ENCODE data around the gene IL21R. TPM values are rescaled to one million over a fixed set of nuclear protein-coding genes. Genes with fewer than 3 reads are reported as not detected.
A peak's percentile ranks its signal among the peaks of the same experiment; 100 is the strongest.

IL21R gene
- total and polyA plus RNA-seq, 10 of the 15 experiments (the other 5 are each of a cell fraction or from before 2014, with no cell fraction given) = 5.3 to 138 (median 82.5) TPM

GRCh38 chr16:27389272-27389961 is 12.6 kb upstream of the IL21R start (continued):
- TF ChIP-seq EGR1 (IDR thresholded peaks at IDR 0.05; ENCODE audit: borderline replicate concordance in 1 of 2, low read depth in 2 of 2, low read length in 2 of 2) = no peak
- TF ChIP-seq, protein P1, sequence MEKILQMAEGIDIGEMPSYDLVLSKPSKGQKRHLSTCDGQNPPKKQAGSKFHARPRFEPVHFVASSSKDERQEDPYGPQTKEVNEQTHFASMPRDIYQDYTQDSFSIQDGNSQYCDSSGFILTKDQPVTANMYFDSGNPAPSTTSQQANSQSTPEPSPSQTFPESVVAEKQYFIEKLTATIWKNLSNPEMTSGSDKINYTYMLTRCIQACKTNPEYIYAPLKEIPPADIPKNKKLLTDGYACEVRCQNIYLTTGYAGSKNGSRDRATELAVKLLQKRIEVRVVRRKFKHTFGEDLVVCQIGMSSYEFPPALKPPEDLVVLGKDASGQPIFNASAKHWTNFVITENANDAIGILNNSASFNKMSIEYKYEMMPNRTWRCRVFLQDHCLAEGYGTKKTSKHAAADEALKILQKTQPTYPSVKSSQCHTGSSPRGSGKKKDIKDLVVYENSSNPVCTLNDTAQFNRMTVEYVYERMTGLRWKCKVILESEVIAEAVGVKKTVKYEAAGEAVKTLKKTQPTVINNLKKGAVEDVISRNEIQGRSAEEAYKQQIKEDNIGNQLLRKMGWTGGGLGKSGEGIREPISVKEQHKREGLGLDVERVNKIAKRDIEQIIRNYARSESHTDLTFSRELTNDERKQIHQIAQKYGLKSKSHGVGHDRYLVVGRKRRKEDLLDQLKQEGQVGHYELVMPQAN (conservative IDR thresholded peaks at IDR 0.05) = no peak
- peak; percentile 87; the same call in 1 of the 2 replicates for TF ChIP-seq MEF2A (IDR thresholded peaks at IDR 0.05; ENCODE audit: insufficient read depth, low read depth, low read length)
- TF ChIP-seq CREM (IDR thresholded peaks at IDR 0.05; ENCODE audit: low read depth) = peak; percentile 89
- TF ChIP-seq MTA3 (IDR thresholded peaks at IDR 0.05; ENCODE audit: borderline replicate concordance, low read length) = peak; percentile 93; the same call in 1 of the 2 replicates
- TF ChIP-seq, protein P2, sequence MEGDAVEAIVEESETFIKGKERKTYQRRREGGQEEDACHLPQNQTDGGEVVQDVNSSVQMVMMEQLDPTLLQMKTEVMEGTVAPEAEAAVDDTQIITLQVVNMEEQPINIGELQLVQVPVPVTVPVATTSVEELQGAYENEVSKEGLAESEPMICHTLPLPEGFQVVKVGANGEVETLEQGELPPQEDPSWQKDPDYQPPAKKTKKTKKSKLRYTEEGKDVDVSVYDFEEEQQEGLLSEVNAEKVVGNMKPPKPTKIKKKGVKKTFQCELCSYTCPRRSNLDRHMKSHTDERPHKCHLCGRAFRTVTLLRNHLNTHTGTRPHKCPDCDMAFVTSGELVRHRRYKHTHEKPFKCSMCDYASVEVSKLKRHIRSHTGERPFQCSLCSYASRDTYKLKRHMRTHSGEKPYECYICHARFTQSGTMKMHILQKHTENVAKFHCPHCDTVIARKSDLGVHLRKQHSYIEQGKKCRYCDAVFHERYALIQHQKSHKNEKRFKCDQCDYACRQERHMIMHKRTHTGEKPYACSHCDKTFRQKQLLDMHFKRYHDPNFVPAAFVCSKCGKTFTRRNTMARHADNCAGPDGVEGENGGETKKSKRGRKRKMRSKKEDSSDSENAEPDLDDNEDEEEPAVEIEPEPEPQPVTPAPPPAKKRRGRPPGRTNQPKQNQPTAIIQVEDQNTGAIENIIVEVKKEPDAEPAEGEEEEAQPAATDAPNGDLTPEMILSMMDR (IDR thresholded peaks at IDR 0.05 in 2 of 3, conservative IDR thresholded peaks at IDR 0.05 in 1 of 3; ENCODE audit: control insufficient read depth in 2 of 3, extremely low read depth in 1 of 3, insufficient read depth in 1 of 3, low read depth in 3 of 3, low read length in 3 of 3) = no peak
- peak; percentile 87; the same call in 1 of the 2 replicates for TF ChIP-seq PAX5 (IDR thresholded peaks at IDR 0.05; ENCODE audit: borderline replicate concordance, low read depth, low read length)
- TF ChIP-seq ZBTB40 (IDR thresholded peaks at IDR 0.05; ENCODE audit: borderline replicate concordance) = no peak
- no peak for TF ChIP-seq GABPA (IDR thresholded peaks at IDR 0.05; ENCODE audit: low read depth)
- TF ChIP-seq FOXM1 (IDR thresholded peaks at IDR 0.05; ENCODE audit: low read depth, low read length) = peak; percentile 86; the same call in 1 of the 2 replicates
- TF ChIP-seq POU2F2 (IDR thresholded peaks at IDR 0.05; ENCODE audit: borderline replicate concordance, low read depth, low read length) = peak; percentile 68; the same call in 1 of the 3 replicates
- no peak for TF ChIP-seq ZNF384 (IDR thresholded peaks at IDR 0.05; ENCODE audit: borderline replicate concordance, low read depth, low read length)
- TF ChIP-seq PML (IDR thresholded peaks at IDR 0.05; ENCODE audit: low read length) = no peak
- no peak for TF ChIP-seq PAX8 (IDR thresholded peaks at IDR 0.05)
- peak; percentile 99 for TF ChIP-seq EED (IDR thresholded peaks at IDR 0.05; ENCODE audit: low read depth)
- TF ChIP-seq BRCA1 (IDR thresholded peaks at IDR 0.05; ENCODE audit: low read depth, low read length) = no peak
- TF ChIP-seq RELB (IDR thresholded peaks at IDR 0.05; ENCODE audit: low read depth) = 0 out of 2 replicates have a peak, but pooled peaks have one; percentile 24
- peak in 1 of 2 experiments; percentile 71; a peak in 2 of 4 replicates for TF ChIP-seq ETV6 (conservative IDR thresholded peaks at IDR 0.05 in 1 of 2, IDR thresholded peaks at IDR 0.05 in 1 of 2; ENCODE audit: borderline replicate concordance in 1 of 2, low read depth in 1 of 2)
- TF ChIP-seq TCF3 (IDR thresholded peaks at IDR 0.05; ENCODE audit: borderline replicate concordance, insufficient read depth, low read depth, low read length) = peak; percentile 95
